Measurements from ENCODE around the gene ABHD18.

Gene ABHD18

GRCh38 chr4:128076464-128076863 is 111.3 kb downstream of the ABHD18 start (continued):
- TF ChIP-seq ZSCAN5A (tag by site-specific recombination; IDR thresholded peaks at IDR 0.05) (no peak), ZFP3 (tag by site-specific recombination; IDR thresholded peaks at IDR 0.05; ENCODE audit: low read depth) (no peak), ZNF596 (tag by site-specific recombination; IDR thresholded peaks at IDR 0.05) (no peak), ZNF184 (tag by site-specific recombination; IDR thresholded peaks at IDR 0.05) (no peak), ZNF521 (tag by site-specific recombination; IDR thresholded peaks at IDR 0.05) (no peak)

Measured in HEK293 (cell line).